CD14-positive monocyte (primary cell): ENCODE data around the gene RTN4RL1. TPM values are rescaled to one million over a fixed set of nuclear protein-coding genes. Genes with fewer than 3 reads are reported as not detected.

Source experiments
- DNase-seq, 3 donors: peaks; one replicate each; pipeline ENCODE4 v3.0.0-alpha.2; 2011 to 2022
- H2AFZ ChIP-seq: 2 replicates; pipeline ENCODE4 v1.6.0; 2012; ENCODE audit warnings: mild to moderate bottlenecking, low read depth, low read length, inconsistent platforms; ENCODE audit not compliant: insufficient read depth, poor library complexity, severe bottlenecking
- H3K27ac ChIP-seq, 2 donors: 1 replicate in 1 of 2; 2 replicates in 1 of 2; pipeline ENCODE4 v1.5.1; 2012 to 2013; ENCODE audit warnings: low read length in 2 of 2, control low read depth in 1 of 2, inconsistent platforms in 1 of 2, low read depth in 1 of 2, mild to moderate bottlenecking in 1 of 2
- H3K27me3 ChIP-seq, 2 donors: one replicate each; pipeline versions ENCODE4 v1.6.0 to v1.6.1; 2011 to 2013; ENCODE audit warnings: low read length in 2 of 2; ENCODE audit not compliant: control insufficient read depth in 2 of 2, insufficient read depth in 2 of 2
- H3K36me3 ChIP-seq, 2 donors: replicated peaks in 1 of 2; 1 replicate in 1 of 2; 2 replicates in 1 of 2; pipeline versions ENCODE4 v1.5.1 to v1.6.1; 2012 to 2013; ENCODE audit warnings: low read length in 2 of 2, control low read depth in 1 of 2, inconsistent platforms in 1 of 2, mild to moderate bottlenecking in 1 of 2; ENCODE audit not compliant: insufficient read depth in 2 of 2, control insufficient read depth in 1 of 2
- H3K4me1 ChIP-seq, 2 donors: 1 replicate in 1 of 2; 2 replicates in 1 of 2; pipeline versions ENCODE4 v1.5.1 to v1.6.1; 2012 to 2013; ENCODE audit warnings: low read length in 2 of 2, control low read depth in 1 of 2, inconsistent platforms in 1 of 2, mild to moderate bottlenecking in 1 of 2, moderate library complexity in 1 of 2; ENCODE audit not compliant: insufficient read depth in 2 of 2, control insufficient read depth in 1 of 2
- H3K4me2 ChIP-seq: replicated peaks from 2 replicates; pipeline ENCODE3; 2012; ENCODE audit warnings: low read length, moderate library complexity, mild to moderate bottlenecking; ENCODE audit not compliant: poor library complexity, severe bottlenecking; ENCODE audit errors: extremely low read depth
- H3K4me3 ChIP-seq, 3 experiments: fragments of 200-600 bp in 1 of 3; sonication (generic) in 1 of 3; replicated peaks in 1 of 3; 1 replicate in 2 of 3; 2 replicates in 1 of 3; pipeline ENCODE4 v1.5.1; 2011 to 2013; ENCODE audit warnings: low read length in 3 of 3, mild to moderate bottlenecking in 3 of 3, control low read depth in 2 of 3, low read depth in 2 of 3, inconsistent platforms in 1 of 3, moderate library complexity in 1 of 3
- H3K79me2 ChIP-seq: 2 replicates; pipeline ENCODE4 v1.6.0; 2012; ENCODE audit warnings: mild to moderate bottlenecking, control low read depth, inconsistent platforms, low read length, moderate library complexity; ENCODE audit not compliant: insufficient read depth
- H3K9ac ChIP-seq: 2 replicates; pipeline ENCODE4 v1.6.0; 2017; ENCODE audit warnings: low read length, mild to moderate bottlenecking; ENCODE audit not compliant: insufficient read depth, poor library complexity, severe bottlenecking
- H3K9me3 ChIP-seq, 2 donors: replicated peaks in 1 of 2; 1 replicate in 1 of 2; 2 replicates in 1 of 2; pipeline versions ENCODE4 v1.5.1 to v1.6.1; 2012 to 2013; ENCODE audit warnings: low read length in 2 of 2, control low read depth in 1 of 2; ENCODE audit not compliant: control insufficient read depth in 1 of 2, insufficient read depth in 1 of 2
- H4K20me1 ChIP-seq: 2 replicates; pipeline ENCODE4 v1.6.0; 2012; ENCODE audit warnings: mild to moderate bottlenecking, low read length, control low read depth, moderate library complexity; ENCODE audit not compliant: insufficient read depth
- H3K27ac Mint-ChIP-seq, 7 donors: one replicate each; pipeline ENCODE4 v1.8.0; 2020; ENCODE audit warnings: mild to moderate bottlenecking in 7 of 7, mixed read lengths in 7 of 7, moderate library complexity in 6 of 7, inconsistent platforms in 2 of 7
- H3K27me3 Mint-ChIP-seq, 3 donors: one replicate each; pipeline ENCODE4 v1.8.0; 2021 to 2022; ENCODE audit warnings: low read depth in 3 of 3, mild to moderate bottlenecking in 3 of 3, mixed read lengths in 3 of 3, moderate library complexity in 3 of 3, inconsistent platforms in 1 of 3
- H3K36me3 Mint-ChIP-seq, 2 donors: one replicate each; pipeline ENCODE4 v1.8.0; 2020; ENCODE audit warnings: mixed read lengths in 2 of 2, inconsistent platforms in 1 of 2, mild to moderate bottlenecking in 1 of 2
- H3K4me1 Mint-ChIP-seq: one replicate; pipeline ENCODE4 v1.8.0; 2020; ENCODE audit warnings: mild to moderate bottlenecking, mixed read lengths
- H3K4me3 Mint-ChIP-seq, 2 donors: one replicate each; pipeline ENCODE4 v1.8.0; 2020; ENCODE audit warnings: mild to moderate bottlenecking in 2 of 2, mixed read lengths in 2 of 2, moderate library complexity in 1 of 2
- H3K9me3 Mint-ChIP-seq, 7 donors: one replicate each; pipeline ENCODE4 v1.8.0; 2020 to 2022; ENCODE audit warnings: mixed read lengths in 7 of 7, mild to moderate bottlenecking in 6 of 7, moderate library complexity in 6 of 7, inconsistent platforms in 2 of 7
- CTCF ChIP-seq: fragments of 200-600 bp; IDR thresholded peaks from one replicate; pipeline ENCODE4 v1.8.0; 2022; ENCODE audit warnings: antibody characterized with exemption, mild to moderate bottlenecking
- WGBS: methylation state at CpG from one replicate; pipeline ENCODE4 v1.1.5; 2013; ENCODE audit warnings: missing lambda C conversion rate; ENCODE audit not compliant: insufficient coverage; 5-methylcytosine and 5-hydroxymethylcytosine counted together
- intact Hi-C, 2 donors: fragments of 100-400 bp; cut with micrococcal nuclease; formaldehyde crosslinking; loops; one replicate each; pipeline versions ENCODE4 v1.15.0 to v1.15.1; 2023
- polyA plus RNA-seq, 3 donors: library from polyadenylated mRNA; depleted of rRNA in 1 of 3; unstranded in 2 of 3; stranded (reverse) in 1 of 3; fragments of 300-500 nt in 2 of 3; fragments of >200 nt in 1 of 3; fragmentation: Illumina TruSeq in 2 of 3; gene quantifications; 1 replicate in 2 of 3; 2 replicates in 1 of 3; pipeline ENCODE4 v1.2.3, GENCODE V29; 2012 to 2021

The RTN4RL1 gene
- polyA plus RNA-seq, 3 donors = 0.07 to 0.29 (median 0.11) TPM

- H4K20me1 ChIP-seq = no peaks in the 10 kb centered on the region
- Mint-ChIP-seq H3K4me3 (no peak overlapping the region), H3K4me1 (no peaks in the 10 kb centered on the region), H3K27me3 (peaks cover 0 to 11% (median 3%) of the 10 kb centered on the region in 3 donors), H3K9me3 (no peaks in the 10 kb centered on the region), H3K27ac (no peak overlapping the region), H3K36me3 (no peaks in the 10 kb centered on the region)
- H3K36me3 ChIP-seq = no peaks in the 10 kb centered on the region
- H3K4me2 ChIP-seq = no peak overlapping the region
- intact Hi-C loops = no loop called here
- H2AFZ ChIP-seq = no peak overlapping the region
- no peak overlapping the region for H3K4me3 ChIP-seq
- H3K27ac ChIP-seq = no peak overlapping the region
- H3K9me3 ChIP-seq = no peaks in the 10 kb centered on the region
- H3K79me2 ChIP-seq = no peaks in the 10 kb centered on the region
- WGBS = 80% methylated on average over 4 of the region's 10 CpGs
- no peaks in the 10 kb centered on the region for H3K4me1 ChIP-seq
- H3K27me3 ChIP-seq = no peaks in the 10 kb centered on the region
- no peak overlapping the region for H3K9ac ChIP-seq
- DNase-seq = no peak
- TF ChIP-seq CTCF = no peak
Observed at GRCh38 chr17:1940810-1941185, 84.3 kb downstream of the RTN4RL1 start.

- H3K27ac Mint-ChIP-seq = no peak overlapping the region
- H3K36me3 Mint-ChIP-seq = no peaks in the 10 kb centered on the region
- H3K4me1 Mint-ChIP-seq = no peaks in the 10 kb centered on the region
- H3K4me1 ChIP-seq = no peaks in the 10 kb centered on the region
- H3K4me3 Mint-ChIP-seq = no peak overlapping the region
- no peaks in the 10 kb centered on the region for H3K36me3 ChIP-seq
- no peaks in the 10 kb centered on the region for H3K9me3 Mint-ChIP-seq
- no peak overlapping the region for H3K4me3 ChIP-seq
- H2AFZ ChIP-seq = no peak overlapping the region
- no peak overlapping the region for H3K4me2 ChIP-seq
- intact Hi-C loops = no loop called here
- DNase-seq = no peak
- WGBS = 93% methylated on average over 24 of the region's 27 CpGs
- H4K20me1 ChIP-seq = no peaks in the 10 kb centered on the region
- H3K9ac ChIP-seq = no peak overlapping the region
- peaks cover 0 to 11% (median 3%) of the 10 kb centered on the region in 3 donors for H3K27me3 Mint-ChIP-seq
- H3K27ac ChIP-seq = no peak overlapping the region
- no peaks in the 10 kb centered on the region for H3K79me2 ChIP-seq
- no peaks in the 10 kb centered on the region for H3K9me3 ChIP-seq
- TF ChIP-seq CTCF = no peak
- no peaks in the 10 kb centered on the region for H3K27me3 ChIP-seq
Observed at GRCh38 chr17:1939981-1940809, 84.9 kb downstream of the RTN4RL1 start.
